H1 (cell line): ENCODE data around the gene DENND4A. TPM values are rescaled to one million over a fixed set of nuclear protein-coding genes. Genes with fewer than 3 reads are reported as not detected.

ENCODE experiments used
- ASH2L ChIP-seq: fragments of 200-600, 300-600 bp; sonication (generic); IDR thresholded peaks from one replicate; pipeline ENCODE4 v1.7.1; 2017; ENCODE audit warnings: low read length
- ATF3 ChIP-seq: IDR thresholded peaks from 2 replicates; pipeline ENCODE4 v1.6.1; 2011; ENCODE audit warnings: low read depth, mild to moderate bottlenecking, low read length; ENCODE audit not compliant: insufficient read depth
- BRCA1 ChIP-seq: IDR thresholded peaks from 2 replicates; pipeline ENCODE4 v1.6.1; 2012; ENCODE audit warnings: low read depth, low read length, improper control_type of control experiment
- CEBPB ChIP-seq: IDR thresholded peaks from 2 replicates; pipeline ENCODE4 v1.6.1; 2012; ENCODE audit warnings: low read depth, low read length
- CHD2 ChIP-seq: IDR thresholded peaks from 2 replicates; pipeline ENCODE4 v1.6.1; 2012; ENCODE audit warnings: low read length, improper control_type of control experiment
- CTBP2 ChIP-seq: IDR thresholded peaks from 2 replicates; pipeline ENCODE4 v1.7.0; 2011; ENCODE audit warnings: borderline replicate concordance, mild to moderate bottlenecking, moderate library complexity, mixed read lengths, low read length; ENCODE audit not compliant: insufficient read depth, insufficient read length
- EGR1 ChIP-seq: IDR thresholded peaks from 2 replicates; pipeline ENCODE4 v1.6.1; 2011; ENCODE audit warnings: low read depth, low read length, borderline replicate concordance
- EP300 ChIP-seq, 2 experiments: IDR thresholded peaks; 1 replicate in 1 of 2; 2 replicates in 1 of 2; pipeline ENCODE4 v1.6.1; 2011 to 2012; ENCODE audit warnings: low read depth in 2 of 2, low read length in 2 of 2, mild to moderate bottlenecking in 2 of 2, borderline replicate concordance in 1 of 2, inconsistent platforms in 1 of 2, moderate library complexity in 1 of 2
- GABPA ChIP-seq: IDR thresholded peaks from 2 replicates; pipeline ENCODE4 v1.6.1; 2011; ENCODE audit warnings: mild to moderate bottlenecking, low read length, moderate library complexity, borderline replicate concordance; ENCODE audit not compliant: insufficient read depth
- HDAC2 ChIP-seq, 2 experiments: fragments of 300-600 bp in 1 of 2; sonication (generic) in 1 of 2; IDR thresholded peaks; 2 replicates each; pipeline ENCODE4 v1.6.1; 2011 to 2012; ENCODE audit warnings: low read depth in 2 of 2, low read length in 2 of 2, mild to moderate bottlenecking in 2 of 2, moderate library complexity in 2 of 2, borderline replicate concordance in 1 of 2, inconsistent platforms in 1 of 2
- HDAC6 ChIP-seq: IDR thresholded peaks from one replicate; pipeline ENCODE4 v1.7.1; 2012; ENCODE audit warnings: low read depth, mild to moderate bottlenecking, inconsistent platforms, low read length, moderate library complexity
- NRF1 ChIP-seq: IDR thresholded peaks from 2 replicates; pipeline ENCODE4 v1.6.1; 2011; ENCODE audit warnings: mild to moderate bottlenecking, low read depth, low read length, improper control_type of control experiment
- POLR2A ChIP-seq, 2 experiments: IDR thresholded peaks; 1 replicate in 1 of 2; 2 replicates in 1 of 2; pipeline ENCODE4 v1.6.1; 2011; ENCODE audit warnings: low read depth in 2 of 2, low read length in 2 of 2, mild to moderate bottlenecking in 2 of 2; ENCODE audit errors: control extremely low read depth in 1 of 2
- RBBP5 ChIP-seq: IDR thresholded peaks from 2 replicates; pipeline ENCODE4 v1.7.1; 2012; ENCODE audit warnings: low read depth, mild to moderate bottlenecking, inconsistent platforms, low read length, moderate library complexity, borderline replicate concordance
- RNF2 ChIP-seq: fragments of 200-900, 300-1000 bp; sonication (generic); IDR thresholded peaks from 2 replicates; pipeline ENCODE4 v1.7.1; 2016; ENCODE audit warnings: borderline replicate concordance, low read depth, mild to moderate bottlenecking, antibody characterized with exemption, low read length; ENCODE audit not compliant: poor library complexity, severe bottlenecking; ENCODE audit errors: missing control alignments
- SIRT6 ChIP-seq: IDR thresholded peaks from one replicate; pipeline ENCODE4 v1.7.1; 2012; ENCODE audit warnings: low read length, inconsistent platforms
- SP2 ChIP-seq: IDR thresholded peaks from 2 replicates; pipeline ENCODE4 v1.6.1; 2012; ENCODE audit warnings: mild to moderate bottlenecking, low read length, inconsistent platforms
- SUZ12 ChIP-seq: fragments of 200-600 bp; sonication (generic); IDR thresholded peaks from 2 replicates; pipeline ENCODE4 v1.6.1; 2012; ENCODE audit warnings: mild to moderate bottlenecking, inconsistent platforms, low read length, moderate library complexity, mixed read lengths
- TAF1 ChIP-seq: IDR thresholded peaks from 2 replicates; pipeline ENCODE4 v1.6.1; 2011; ENCODE audit warnings: mild to moderate bottlenecking, low read depth, low read length
- YY1 ChIP-seq: IDR thresholded peaks from 2 replicates; pipeline ENCODE4 v1.6.1; 2011; ENCODE audit warnings: low read depth, mild to moderate bottlenecking, low read length
- ZNF274 ChIP-seq: IDR thresholded peaks from 2 replicates; pipeline ENCODE4 v1.7.0; 2012; ENCODE audit warnings: low read length, borderline replicate concordance; ENCODE audit errors: extremely low read depth
- polyA plus RNA-seq, 7 experiments: library from polyadenylated mRNA; depleted of rRNA in 3 of 7; stranded (reverse) in 5 of 7; unstranded in 2 of 7; fragments of >200 nt in 5 of 7; fragments of 200-250 nt in 2 of 7; gene quantifications; 1 replicate in 5 of 7; 2 replicates in 1 of 7; 4 replicates in 1 of 7; pipeline versions ENCODE4 v1.2.1 to v1.2.3, GENCODE V29; 2011 to 2013; ENCODE audit warnings: missing spikeins in 2 of 7, mixed read lengths in 2 of 7
- total RNA-seq: library from RNA; stranded (reverse); fragmentation: NEBNext Ultra II Directional; extraction: Animal tissue kit (Norgen Biotek cat#: 25700); gene quantifications from 2 replicates; pipeline ENCODE4 v1.2.1, GENCODE V29; 2021
- TF ChIP-seq, protein P1 (sequence below): IDR thresholded peaks from 2 replicates; pipeline ENCODE4 v1.6.1; 2012; ENCODE audit warnings: inconsistent platforms

The DENND4A gene
- total and polyA plus RNA-seq, 2 of the 8 experiments (the other 6 are each of a cell fraction or from before 2014, with no cell fraction given), result 1.3 to 4.7 TPM

- TF ChIP-seq CTBP2 (peak; percentile 91), GABPA (no peak), RBBP5 (no peak), SP2 (no peak), EP300 (IDR thresholded peaks at IDR 0.05; ENCODE audit: borderline replicate concordance in 1 of 2, low read depth in 2 of 2, low read length in 2 of 2) (peak in 1 of 2 experiments; percentile 68; a peak in 1 of 3 replicates), HDAC6 (no peak), CEBPB (no peak), CHD2 (no peak), RNF2 (no peak), POLR2A (IDR thresholded peaks at IDR 0.05; ENCODE audit: control extremely low read depth in 1 of 2, low read depth in 2 of 2, low read length in 2 of 2) (peak; percentile 18 to 61), SUZ12 (no peak), TAF1 (peak; percentile 63), ATF3 (no peak), NRF1 (no peak), EGR1 (no peak), HDAC2 (IDR thresholded peaks at IDR 0.05; ENCODE audit: borderline replicate concordance in 1 of 2, low read depth in 2 of 2, low read length in 2 of 2) (no peak), ZNF274 (no peak), SIRT6 (no peak), ASH2L (peak; percentile 89), YY1 (peak; percentile 57; the same call in 1 of the 2 replicates), BRCA1 (no peak)
- TF ChIP-seq, protein P1, sequence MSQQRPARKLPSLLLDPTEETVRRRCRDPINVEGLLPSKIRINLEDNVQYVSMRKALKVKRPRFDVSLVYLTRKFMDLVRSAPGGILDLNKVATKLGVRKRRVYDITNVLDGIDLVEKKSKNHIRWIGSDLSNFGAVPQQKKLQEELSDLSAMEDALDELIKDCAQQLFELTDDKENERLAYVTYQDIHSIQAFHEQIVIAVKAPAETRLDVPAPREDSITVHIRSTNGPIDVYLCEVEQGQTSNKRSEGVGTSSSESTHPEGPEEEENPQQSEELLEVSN, result no peak
Observed at GRCh38 chr15:65832549-65833364, 40.7 kb upstream of the DENND4A start (continued).
